GM13976 (cell line): ENCODE data around the gene CHN1.

Source experiments
- DNase-seq: peaks from one replicate; pipeline ENCODE4 v3.0.0; 2012; ENCODE audit warnings: low spot score
- CTCF ChIP-seq: IDR thresholded peaks from 2 replicates; pipeline ENCODE4 v1.5.1; 2012; ENCODE audit warnings: borderline replicate concordance, mild to moderate bottlenecking; ENCODE audit not compliant: insufficient read depth; ENCODE audit errors: extremely low read depth, missing control alignments, control extremely low read depth
- in situ Hi-C: fragments of 300-500 bp; cut with MboI; formaldehyde crosslinking; loops from one replicate; pipeline ENCODE4 v1.12.0; 2022; ENCODE audit warnings: low sequenced_read_pairs, mixed read lengths, inconsistent platforms; ENCODE audit not compliant: unreplicated experiment

CHN1 gene

DNA sequence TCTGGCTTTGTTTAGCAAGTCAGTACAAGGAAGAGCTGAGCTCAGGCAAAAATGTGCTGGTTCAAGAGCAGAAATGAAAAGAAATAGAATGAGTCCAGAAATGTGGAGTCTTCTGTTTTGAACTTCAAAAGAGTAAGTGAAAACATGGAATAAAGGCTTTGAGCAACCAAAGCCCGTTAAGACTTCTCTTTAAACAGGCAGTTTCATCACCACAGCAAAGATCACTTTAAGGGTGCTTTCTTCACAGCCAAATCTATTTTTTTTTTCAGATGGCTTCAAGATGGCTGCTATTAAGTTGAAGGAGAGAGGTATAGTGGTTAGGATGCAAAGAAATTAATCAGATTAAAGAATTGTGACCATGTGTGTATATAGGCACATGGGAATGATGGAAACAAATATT lies 238.9 kb downstream of the CHN1 start:
- no peak for DNase-seq
- in situ Hi-C loops = loop anchor here (25.0 kb wide), 1 partner anchor 221 kb away; no protein-coding TSS in a partner anchor
- TF ChIP-seq CTCF = no peak

- in situ Hi-C loops = loop anchor here (25.0 kb wide), 1 partner anchor 222 kb away; no protein-coding TSS in a partner anchor
- DNase-seq = no peak
- no peak for TF ChIP-seq CTCF
These were observed 239.6 kb downstream of the CHN1 start for GRCh38 chr2:174765576-174765975.

DNA sequence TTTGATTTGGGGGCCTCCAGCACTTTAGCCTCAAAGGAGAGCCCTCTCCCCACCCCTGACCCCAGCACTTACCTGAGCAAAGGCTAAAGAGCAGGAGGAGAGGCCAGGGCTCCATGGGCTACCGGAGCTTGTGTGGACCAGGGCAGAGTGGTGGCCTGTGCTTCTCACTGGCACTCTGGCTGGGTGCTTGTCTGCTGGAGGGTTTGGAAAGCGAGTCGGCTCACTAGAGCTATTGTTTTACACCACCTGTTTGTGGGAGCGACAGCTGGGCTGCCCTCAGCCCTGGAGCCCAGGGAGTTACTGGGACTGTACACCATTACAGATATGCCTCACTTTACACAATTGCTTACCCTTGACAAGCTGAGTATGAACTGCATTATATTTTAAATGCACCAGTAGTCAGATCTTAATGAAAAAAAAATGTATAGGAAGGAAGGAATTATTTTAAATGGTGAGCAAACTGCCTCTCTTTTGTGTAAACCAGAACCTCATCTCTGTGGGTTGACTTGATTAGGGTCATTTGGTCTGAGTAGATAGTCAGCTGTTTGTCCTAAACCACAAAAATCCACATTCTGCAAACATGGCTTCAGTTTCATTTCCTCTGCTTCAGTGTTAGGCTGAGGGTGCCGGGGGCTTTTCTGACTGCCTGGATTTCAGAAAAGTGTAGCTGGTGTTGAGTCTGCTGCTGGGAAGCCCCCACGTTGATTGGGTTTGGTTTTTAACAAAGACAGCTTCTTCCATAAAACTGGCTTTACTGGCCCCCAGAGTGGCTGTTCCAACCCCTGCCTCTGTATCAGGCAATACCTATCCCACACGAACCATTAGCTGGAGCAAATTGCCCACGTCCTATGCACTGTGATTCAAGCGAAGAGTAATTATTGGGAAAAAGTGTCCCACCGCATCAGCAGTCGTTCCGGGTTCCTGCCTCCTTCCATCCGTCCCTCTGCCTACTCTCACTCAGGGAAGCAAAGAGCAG lies 240.6 kb downstream of the CHN1 start, which contains the start of gene CHRNA1:
Gene CHRNA1 (minus strand): TSS at position 193 of the 976 bp plus-strand sequence. CDS start 78 bp downstream, at position 115.
- no peak for TF ChIP-seq CTCF
- in situ Hi-C loops = loop anchor here (25.0 kb wide), 1 partner anchor 223 kb away; no protein-coding TSS in a partner anchor
- peak; percentile 17 for DNase-seq

DNA sequence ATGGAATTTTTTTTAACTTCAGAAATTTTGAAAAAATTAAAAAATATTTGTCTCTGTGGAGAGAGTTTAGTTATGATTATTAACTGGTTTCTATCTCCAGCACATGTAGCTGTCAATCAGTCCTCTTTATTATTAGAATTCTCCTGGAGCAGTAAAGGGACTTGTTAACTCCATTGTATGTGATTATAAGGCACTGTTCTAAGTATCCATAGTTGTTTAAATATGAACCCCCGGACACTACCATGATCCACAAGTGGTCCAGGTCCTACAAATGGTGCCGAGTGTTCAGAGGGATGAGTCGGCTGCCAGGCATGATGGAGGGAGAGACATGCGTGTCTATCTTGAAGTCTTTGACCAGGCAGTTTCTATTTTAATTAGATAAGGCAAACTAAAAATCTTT lies 241.4 kb downstream of the CHN1 start:
- in situ Hi-C loops = loop anchor here (25.0 kb wide), 1 partner anchor 224 kb away; no protein-coding TSS in a partner anchor
- TF ChIP-seq CTCF = no peak
- no peak for DNase-seq

GRCh38 chr2:174762464-174762863 lies 242.7 kb downstream of the CHN1 start:
- no peak for TF ChIP-seq CTCF
- in situ Hi-C loops = loop anchor here (25.0 kb wide), 1 partner anchor 225 kb away; no protein-coding TSS in a partner anchor
- DNase-seq = no peak

GRCh38 chr2:174761837-174762236 lies 243.3 kb downstream of the CHN1 start:
- no peak for TF ChIP-seq CTCF
- in situ Hi-C loops = loop anchor here (25.0 kb wide), 1 partner anchor 225 kb away; no protein-coding TSS in a partner anchor
- no peak for DNase-seq
